HepG2 (cell line): ENCODE results near the gene ALCAM. TPM values are rescaled to one million over a fixed set of nuclear protein-coding genes. Genes with fewer than 3 reads are reported as not detected.
A peak's percentile ranks its signal among the peaks of the same experiment; 100 is the strongest.

ENCODE experiments used
- ATAC-seq: fragments of 200-7000 bp; cut with Tn5 transposase; 3 replicates; pipeline ENCODE4 v1.9.1; 2020; ENCODE audit warnings: mild to moderate bottlenecking, moderate library complexity
- BruUV-seq: library from RNA; stranded (reverse); fragments of 400-500 nt; replicated peaks from 2 replicates; lab custom pipeline; 2021; lab: Mats Ljungman, UMichigan
- CTCF ChIA-PET: fragments of 300-600 bp; formaldehyde crosslinking; extraction: SDS; loops from one replicate; lab custom pipeline; 2021; ENCODE audit warnings: low total read pairs, inconsistent platforms, low intra/inter-chr PET ratio; lab: Yijun Ruan, JAX
- POLR2A ChIA-PET: fragments of 350-600 bp; sonication (Branson Sonifier 250); formaldehyde crosslinking; loops from one replicate; lab custom pipeline; 2020; ENCODE audit warnings: antibody characterized with exemption, inconsistent platforms; lab: Yijun Ruan, JAX
- DNase-seq: peaks from one replicate; pipeline ENCODE4 v3.0.0-alpha.2; 2015; ENCODE audit warnings: low spot score
- FAIRE-seq: peaks from 3 replicates; lab custom pipeline; 2011; peaks lifted over from hg19 to GRCh38; lab: Jason Lieb, UNC
- H2AFZ ChIP-seq: one replicate; pipeline ENCODE4 v1.6.1; 2011; ENCODE audit warnings: low read length, inconsistent platforms
- H3K27ac ChIP-seq: fragments of 300-600 bp; 3 replicates; pipeline ENCODE4 v1.8.0; 2011; ENCODE audit warnings: mixed run types, mild to moderate bottlenecking, mixed read lengths, low read length, inconsistent platforms; ENCODE audit not compliant: insufficient read depth; ENCODE audit errors: extremely low read length
- H3K27me3 ChIP-seq, 2 experiments: fragments of 200-600 bp in 1 of 2; 2 replicates in 1 of 2; 3 replicates in 1 of 2; pipeline versions ENCODE4 v1.6.0 to v1.8.0; 2011; ENCODE audit warnings: low read length in 2 of 2, mild to moderate bottlenecking in 2 of 2, moderate library complexity in 2 of 2, inconsistent platforms in 1 of 2; ENCODE audit not compliant: insufficient read depth in 2 of 2, control insufficient read depth in 1 of 2
- H3K36me3 ChIP-seq, 2 experiments: fragments of 200-600 bp in 1 of 2; replicated peaks in 1 of 2; 2 replicates in 1 of 2; 3 replicates in 1 of 2; pipeline versions ENCODE4 v1.5.1 to v1.8.0; 2011; ENCODE audit warnings: low read length in 2 of 2, inconsistent platforms in 1 of 2; ENCODE audit not compliant: insufficient read depth in 2 of 2, control insufficient read depth in 1 of 2
- H3K4me1 ChIP-seq: 2 replicates; pipeline ENCODE4 v1.5.1; 2012; ENCODE audit warnings: low read length, inconsistent platforms; ENCODE audit not compliant: insufficient read depth
- H3K4me2 ChIP-seq: 2 replicates; pipeline ENCODE4 v1.6.0; 2011; ENCODE audit warnings: low read depth, low read length, inconsistent platforms
- H3K4me3 ChIP-seq, 3 experiments: fragments of 200-600 bp in 1 of 3; sonication (generic), shearing (Covaris generic) in 1 of 3; replicated peaks in 1 of 3; 2 replicates each; pipeline ENCODE4 v1.5.1; 2011 to 2016; ENCODE audit warnings: low read length in 3 of 3, inconsistent platforms in 2 of 3, low read depth in 2 of 3, mild to moderate bottlenecking in 2 of 3, control low read depth in 1 of 3, mixed read lengths in 1 of 3; ENCODE audit not compliant: insufficient read depth in 1 of 3
- H3K79me2 ChIP-seq: one replicate; pipeline ENCODE4 v1.6.1; 2011; ENCODE audit warnings: low read length, inconsistent platforms; ENCODE audit not compliant: insufficient read depth
- H3K9ac ChIP-seq: 2 replicates; pipeline ENCODE4 v1.6.0; 2011; ENCODE audit warnings: mild to moderate bottlenecking, low read depth, low read length, inconsistent platforms; ENCODE audit not compliant: insufficient read depth
- H3K9me3 ChIP-seq: 2 replicates; pipeline ENCODE4 v1.5.1; 2012; ENCODE audit warnings: mild to moderate bottlenecking, low read length
- H4K20me1 ChIP-seq: 2 replicates; pipeline ENCODE4 v1.6.0; 2011; ENCODE audit warnings: inconsistent platforms, mild to moderate bottlenecking, low read length, moderate library complexity; ENCODE audit not compliant: insufficient read depth
- HOXA3 ChIP-seq: sonication (generic); formaldehyde crosslinking; IDR thresholded peaks from 2 replicates; pipeline ENCODE4 v1.5.0; 2020; ENCODE audit warnings: missing genetic modification reagents
- IRF1 ChIP-seq: sonication (generic); formaldehyde crosslinking; IDR thresholded peaks from 2 replicates; pipeline ENCODE4 v1.4.0; 2020; ENCODE audit warnings: low read depth, mild to moderate bottlenecking, missing genetic modification reagents
- NR3C1 ChIP-seq: sonication (generic); formaldehyde crosslinking; IDR thresholded peaks from 2 replicates; pipeline ENCODE4 v1.4.0; 2020; ENCODE audit warnings: missing genetic modification reagents
- REST ChIP-seq, 2 experiments: IDR thresholded peaks; 2 replicates each; pipeline ENCODE4 v1.6.1; 2011 to 2012; ENCODE audit warnings: low read length in 2 of 2, borderline replicate concordance in 1 of 2, low read depth in 1 of 2, mild to moderate bottlenecking in 1 of 2, moderate library complexity in 1 of 2
- RORA ChIP-seq: sonication (generic); formaldehyde crosslinking; IDR thresholded peaks from 2 replicates; pipeline ENCODE4 v1.5.0; 2020; ENCODE audit warnings: mild to moderate bottlenecking, missing genetic modification reagents, moderate library complexity
- SATB2 ChIP-seq: sonication (generic); formaldehyde crosslinking; IDR thresholded peaks from 2 replicates; pipeline ENCODE4 v1.5.0; 2020; ENCODE audit warnings: missing genetic modification reagents
- SP4 ChIP-seq: sonication (generic); formaldehyde crosslinking; IDR thresholded peaks from 2 replicates; pipeline ENCODE4 v1.8.1; 2023; ENCODE audit warnings: mild to moderate bottlenecking, missing genetic modification reagents
- ZBTB39 ChIP-seq: sonication (generic); formaldehyde crosslinking; IDR thresholded peaks from 2 replicates; pipeline ENCODE4 v1.5.0; 2020; ENCODE audit warnings: missing genetic modification reagents
- ZNF598 ChIP-seq: sonication (generic); formaldehyde crosslinking; IDR thresholded peaks from 2 replicates; pipeline ENCODE4 v1.5.1; 2020; ENCODE audit warnings: mild to moderate bottlenecking, missing genetic modification reagents, borderline replicate concordance
- ZSCAN29 ChIP-seq: sonication (generic); formaldehyde crosslinking; conservative IDR thresholded peaks from 2 replicates; pipeline ENCODE4 v1.4.0; 2020; ENCODE audit warnings: mild to moderate bottlenecking, missing genetic modification reagents
- whole genome bisulfite sequencing: methylation state at CpG from one replicate; pipeline ENCODE4 v1.1.6; 2017; ENCODE audit warnings: low lambda C conversion rate; 5-methylcytosine and 5-hydroxymethylcytosine counted together
- in situ Hi-C: cut with HindIII; loops from 2 replicates; pipeline ENCODE4 v1.10.0; 2017; ENCODE audit warnings: low pct_unique_long_range_greater_than_20kb; ENCODE audit not compliant: extremely low pct_ligation_motif_present
- intact Hi-C: fragments of 100-400 bp; cut with micrococcal nuclease; formaldehyde crosslinking; loops from one replicate; pipeline ENCODE4 v1.10.0; 2022; ENCODE audit not compliant: unreplicated experiment
- polyA plus RNA-seq, 8 experiments: library from polyadenylated mRNA; depleted of rRNA in 3 of 8; stranded (reverse) in 7 of 8; unstranded in 1 of 8; fragments of >200 nt; fragmentation: Illumina TruSeq in 4 of 8; extraction: Trizol in 4 of 8; gene quantifications; 2 replicates each; pipeline versions ENCODE4 v1.2.1 to v1.2.3, GENCODE V29; 2011 to 2016; ENCODE audit warnings: low read depth in 4 of 8, missing spikeins in 1 of 8, mixed read lengths in 1 of 8; ENCODE audit not compliant: insufficient read depth in 1 of 8
- total RNA-seq, 5 experiments: library from RNA; depleted of rRNA; stranded (reverse); fragments of >200 nt; fragmentation: Illumina TruSeq; extraction: Trizol; gene quantifications; 2 replicates each; pipeline ENCODE4 v1.2.3, GENCODE V29; 2016; ENCODE audit warnings: low read depth in 1 of 5

ALCAM gene
- total and polyA plus RNA-seq, 2 of the 13 experiments (the other 11 are each of a cell fraction or from before 2014, with no cell fraction given), result 26.0 to 33.1 TPM

- Histone ChIP-seq H4K20me1 (no peaks in the 10 kb centered on the region), H3K27me3 (no peaks in the 10 kb centered on the region), H3K36me3 (no peaks in the 10 kb centered on the region; a peak in 1 of 5 replicates), H3K4me2 (no peak overlapping the region), H3K9ac (no peak overlapping the region), H3K79me2 (peaks cover 84% of the 10 kb centered on the region), H3K9me3 (no peaks in the 10 kb centered on the region), H3K27ac (no peak overlapping the region), H3K4me3 (no peak overlapping the region), H3K4me1 (peaks cover 18% of the 10 kb centered on the region), H2AFZ (no peak overlapping the region)
- ChIA-PET POLR2A (interaction anchor here (0.6 to 1.1 kb wide), 2 partner anchors 8 to 9 kb away, joined by 3 read pairs; partner anchors contain the start of gene ALCAM), CTCF (no interaction called here)
- in situ Hi-C loops, result no loop called here
- FAIRE-seq (no peak), ATAC-seq (no peak), DNase-seq (no peak)
- no peak for TF ChIP-seq SATB2 (CRISPR knock-in tag)
- 97% methylated on average over 8 of the region's 8 CpGs for WGBS
- intact Hi-C loops, result no loop called here
- BruUV-seq, result TSS peak; percentile 2
Observed at GRCh38 chr3:105375750-105376511, 9.2 kb downstream of the ALCAM start.

GRCh38 chr3:105377716-105378115, 11.0 kb downstream of the ALCAM start:
- Histone ChIP-seq H3K9ac (no peak overlapping the region), H3K4me3 (no peak overlapping the region)
- intact Hi-C loops, result no loop called here
- no peak for DNase-seq
- TF ChIP-seq NR3C1 (CRISPR knock-in tag), result no peak
- no peak for TF ChIP-seq ZBTB39 (CRISPR knock-in tag)
- no peak for TF ChIP-seq RORA (CRISPR knock-in tag)
- TF ChIP-seq IRF1 (CRISPR knock-in tag), result no peak
- TF ChIP-seq HOXA3 (CRISPR knock-in tag), result no peak
- TF ChIP-seq SP4 (CRISPR knock-in tag), result no peak
- TF ChIP-seq ZNF598, result no peak
- TF ChIP-seq ZSCAN29, result no peak
- TF ChIP-seq REST (IDR thresholded peaks at IDR 0.05; ENCODE audit: borderline replicate concordance in 1 of 2, low read depth in 1 of 2, low read length in 2 of 2), result no peak
- TF ChIP-seq, all 625 proteins: peak for 0
- no peaks in the 10 kb centered on the region for H3K9me3 ChIP-seq
- H3K27me3 ChIP-seq, result no peaks in the 10 kb centered on the region
- H2AFZ ChIP-seq, result no peak overlapping the region
- H3K27ac ChIP-seq, result no peak overlapping the region
- WGBS, result 85% methylated on average over 2 of the region's 2 CpGs
- H3K79me2 ChIP-seq, result peaks cover 74% of the 10 kb centered on the region
- no peaks in the 10 kb centered on the region for H4K20me1 ChIP-seq
- no TSS peak for BruUV-seq
- no peak for FAIRE-seq
- no peak overlapping the region for H3K4me2 ChIP-seq
- POLR2A ChIA-PET, result no interaction called here
- ATAC-seq, result no peak
- CTCF ChIA-PET, result no interaction called here
- in situ Hi-C loops, result no loop called here
- no peaks in the 10 kb centered on the region; a peak in 1 of 5 replicates for H3K36me3 ChIP-seq
- peaks cover 2% of the 10 kb centered on the region; the same call in 1 of the 2 replicates for H3K4me1 ChIP-seq
